A673 (cell line): ENCODE measurements around the gene KRT77. TPM values are rescaled to one million over a fixed set of nuclear protein-coding genes. Genes with fewer than 3 reads are reported as not detected.

Experiments
- BruUV-seq: library from RNA; stranded (reverse); fragments of 400-500 nt; replicated peaks from 2 replicates; lab custom pipeline; 2021; lab: Mats Ljungman, UMichigan
- CTCF ChIA-PET: fragments of 300-600 bp; sonication (Branson Sonifier 250); formaldehyde crosslinking; loops from one replicate; lab custom pipeline; 2022; ENCODE audit warnings: antibody characterized with exemption; lab: Charles Lee
- POLR2A ChIA-PET: fragments of 300-600 bp; sonication (Branson Sonifier 250); formaldehyde crosslinking; loops from one replicate; lab custom pipeline; 2022; ENCODE audit warnings: antibody characterized with exemption; ENCODE audit not compliant: low non-redundant PET; lab: Charles Lee
- DNase-seq: peaks from one replicate; pipeline ENCODE4 v3.0.0-alpha.2; 2015; ENCODE audit warnings: low spot score
- H3K27ac ChIP-seq: fragments of 200-600 bp; sonication (generic); 2 replicates; pipeline ENCODE4 v1.5.1; 2016; ENCODE audit warnings: mixed run types, low read depth, mild to moderate bottlenecking, mixed read lengths, antibody characterized with exemption, low read length; ENCODE audit not compliant: poor library complexity, severe bottlenecking
- H3K27me3 ChIP-seq: fragments of 200-600 bp; sonication (generic); replicated peaks from 2 replicates; pipeline ENCODE4 v1.6.1; 2017; ENCODE audit warnings: mixed run types, low read depth, mild to moderate bottlenecking, mixed read lengths, antibody characterized with exemption, low read length; ENCODE audit not compliant: insufficient read depth, poor library complexity
- H3K36me3 ChIP-seq: fragments of 200-600 bp; sonication (generic); 2 replicates; pipeline ENCODE4 v1.6.1; 2016; ENCODE audit warnings: mixed run types, mild to moderate bottlenecking, mixed read lengths, antibody characterized with exemption, low read length; ENCODE audit not compliant: insufficient read depth, poor library complexity, severe bottlenecking
- H3K4me1 ChIP-seq: fragments of 200-600 bp; sonication (generic); 2 replicates; pipeline ENCODE4 v1.6.1; 2017; ENCODE audit warnings: mixed run types, mild to moderate bottlenecking, mixed read lengths, antibody characterized with exemption, low read length; ENCODE audit not compliant: insufficient read depth, poor library complexity, severe bottlenecking
- H3K4me3 ChIP-seq: fragments of 200-600 bp; sonication (generic); 2 replicates; pipeline ENCODE4 v1.5.1; 2016; ENCODE audit warnings: low read depth, mixed run types, mild to moderate bottlenecking, mixed read lengths, low read length; ENCODE audit not compliant: poor library complexity, severe bottlenecking
- H3K9me3 ChIP-seq: fragments of 200-600 bp; sonication (generic); 2 replicates; pipeline ENCODE4 v1.6.1; 2016; ENCODE audit warnings: mixed run types, low read depth, mild to moderate bottlenecking, mixed read lengths, antibody characterized with exemption, low read length; ENCODE audit not compliant: poor library complexity, severe bottlenecking
- EZH2 ChIP-seq: fragments of 200-600 bp; sonication (generic); IDR thresholded peaks from 2 replicates; pipeline ENCODE4 v1.6.1; 2017; ENCODE audit warnings: borderline replicate concordance, low read depth, mild to moderate bottlenecking, mixed read lengths, antibody characterized with exemption, low read length; ENCODE audit not compliant: poor library complexity, severe bottlenecking
- intact Hi-C: fragments of 100-400 bp; cut with micrococcal nuclease; formaldehyde crosslinking; loops from one replicate; pipeline ENCODE4 v1.10.0; 2022; ENCODE audit not compliant: unreplicated experiment
- total RNA-seq: library from RNA; stranded (reverse); gene quantifications from 2 replicates; pipeline ENCODE4 v1.2.3, GENCODE V29; 2021
- TF ChIP-seq, protein P1 (sequence below): fragments of 300-800, 200-600 bp; sonication (generic); conservative IDR thresholded peaks from 2 replicates; pipeline ENCODE4 v1.5.1; 2017; ENCODE audit warnings: low read depth, mild to moderate bottlenecking, antibody characterized with exemption, low read length, moderate library complexity, mixed read lengths

The KRT77 gene
- total RNA-seq, 1 experiment from 2014 or later = not detected

DNA sequence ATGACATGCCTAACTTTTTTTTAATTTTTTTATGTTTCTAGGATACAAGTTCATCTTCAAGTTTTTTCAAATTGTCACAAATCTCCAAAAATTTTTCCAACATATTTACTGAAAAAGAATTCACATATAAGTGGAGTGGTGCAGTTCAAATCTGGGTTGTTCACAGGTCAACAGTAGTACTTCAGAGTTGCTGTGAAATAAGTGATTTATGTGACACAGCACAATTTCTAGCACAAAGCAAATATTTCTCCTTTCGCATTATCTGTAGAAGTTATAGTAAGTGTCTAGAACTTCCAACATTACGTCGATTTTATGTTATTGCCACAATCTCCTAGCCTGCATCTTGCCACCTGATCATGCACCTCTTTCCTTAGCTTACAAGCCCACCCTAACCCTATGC, 41.7 kb downstream of the KRT77 start:
- POLR2A ChIA-PET = no interaction called here
- TF ChIP-seq, protein P1, sequence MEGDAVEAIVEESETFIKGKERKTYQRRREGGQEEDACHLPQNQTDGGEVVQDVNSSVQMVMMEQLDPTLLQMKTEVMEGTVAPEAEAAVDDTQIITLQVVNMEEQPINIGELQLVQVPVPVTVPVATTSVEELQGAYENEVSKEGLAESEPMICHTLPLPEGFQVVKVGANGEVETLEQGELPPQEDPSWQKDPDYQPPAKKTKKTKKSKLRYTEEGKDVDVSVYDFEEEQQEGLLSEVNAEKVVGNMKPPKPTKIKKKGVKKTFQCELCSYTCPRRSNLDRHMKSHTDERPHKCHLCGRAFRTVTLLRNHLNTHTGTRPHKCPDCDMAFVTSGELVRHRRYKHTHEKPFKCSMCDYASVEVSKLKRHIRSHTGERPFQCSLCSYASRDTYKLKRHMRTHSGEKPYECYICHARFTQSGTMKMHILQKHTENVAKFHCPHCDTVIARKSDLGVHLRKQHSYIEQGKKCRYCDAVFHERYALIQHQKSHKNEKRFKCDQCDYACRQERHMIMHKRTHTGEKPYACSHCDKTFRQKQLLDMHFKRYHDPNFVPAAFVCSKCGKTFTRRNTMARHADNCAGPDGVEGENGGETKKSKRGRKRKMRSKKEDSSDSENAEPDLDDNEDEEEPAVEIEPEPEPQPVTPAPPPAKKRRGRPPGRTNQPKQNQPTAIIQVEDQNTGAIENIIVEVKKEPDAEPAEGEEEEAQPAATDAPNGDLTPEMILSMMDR = no peak
- no peak for TF ChIP-seq EZH2
- no peak overlapping the region for H3K27ac ChIP-seq
- no peaks in the 10 kb centered on the region for H3K9me3 ChIP-seq
- H3K4me1 ChIP-seq = no peaks in the 10 kb centered on the region
- intact Hi-C loops = no loop called here
- no peaks in the 10 kb centered on the region for H3K36me3 ChIP-seq
- no peaks in the 10 kb centered on the region for H3K27me3 ChIP-seq
- no peak overlapping the region for H3K4me3 ChIP-seq
- CTCF ChIA-PET = no interaction called here
- BruUV-seq = no TSS peak
- no peak for DNase-seq

DNA sequence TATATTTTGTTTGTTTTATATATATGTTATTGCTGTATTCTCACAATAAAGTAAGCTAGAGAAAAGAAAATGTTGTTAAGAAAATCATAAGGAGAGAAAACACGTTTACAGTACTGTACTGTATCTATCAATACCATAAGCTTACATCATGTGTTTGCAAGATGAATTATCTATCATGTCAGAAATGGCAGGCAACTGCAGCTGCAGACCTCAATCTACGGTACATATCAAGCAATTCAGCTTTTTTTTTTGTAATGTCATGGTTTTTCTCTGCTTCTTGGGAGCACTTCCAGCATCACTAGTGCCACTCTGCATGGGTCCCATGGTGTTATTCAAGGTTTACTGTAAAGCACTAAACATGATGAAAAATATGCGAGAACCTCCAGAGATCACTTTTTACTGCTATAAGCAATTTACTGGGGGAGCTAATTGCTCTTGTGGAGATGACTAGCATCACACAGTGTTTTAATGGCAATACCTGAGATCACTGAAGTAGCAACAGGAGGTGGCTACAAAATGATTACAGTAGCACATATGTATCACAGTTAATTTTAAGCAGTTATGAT, 42.3 kb downstream of the KRT77 start:
- CTCF ChIA-PET = no interaction called here
- H3K36me3 ChIP-seq = no peaks in the 10 kb centered on the region

DNA sequence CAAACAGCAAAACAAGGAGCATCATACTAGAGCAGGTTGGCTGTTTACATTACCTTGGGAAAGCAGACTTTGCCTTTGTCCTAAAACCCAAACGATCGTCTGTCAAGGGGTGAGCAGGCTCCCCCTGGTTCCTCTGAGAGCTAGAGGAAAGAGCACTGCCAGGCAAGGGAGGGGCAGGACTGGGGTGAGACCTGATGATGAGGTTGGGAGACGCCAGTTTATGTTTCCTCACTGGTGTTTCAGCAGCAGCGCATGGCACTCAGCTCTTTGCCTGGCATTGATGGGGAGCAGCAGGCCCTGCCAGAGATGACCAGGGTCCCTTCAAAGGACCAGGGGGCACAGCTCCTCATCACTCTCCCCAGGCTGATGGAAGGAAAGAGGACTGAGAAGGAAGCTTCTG, 43.4 kb downstream of the KRT77 start:
- CTCF ChIA-PET = no interaction called here
- DNase-seq = no peak

More for the DNA sequence above, 42.3 kb downstream of the KRT77 start:
- intact Hi-C loops = no loop called here
- Histone ChIP-seq H3K4me3 (no peak overlapping the region), H3K27me3 (no peaks in the 10 kb centered on the region), H3K4me1 (no peaks in the 10 kb centered on the region), H3K9me3 (no peaks in the 10 kb centered on the region), H3K27ac (no peak overlapping the region)
- no peak for DNase-seq
- BruUV-seq = no TSS peak
- POLR2A ChIA-PET = no interaction called here
- TF ChIP-seq EZH2 = no peak
- TF ChIP-seq, protein P1 = no peak

More for the DNA sequence above, 43.4 kb downstream of the KRT77 start:
- TF ChIP-seq EZH2 = no peak
- TF ChIP-seq, protein P1 = no peak
- POLR2A ChIA-PET = no interaction called here
- Histone ChIP-seq H3K27ac (no peak overlapping the region), H3K4me3 (no peak overlapping the region), H3K9me3 (no peaks in the 10 kb centered on the region), H3K4me1 (no peaks in the 10 kb centered on the region), H3K27me3 (no peaks in the 10 kb centered on the region), H3K36me3 (no peaks in the 10 kb centered on the region)
- intact Hi-C loops = no loop called here
- BruUV-seq = no TSS peak
